H1 (cell line): ENCODE results near the gene TSTD2. TPM values are rescaled to one million over a fixed set of nuclear protein-coding genes. Genes with fewer than 3 reads are reported as not detected.

Experiments used
- CTBP2 ChIP-seq: IDR thresholded peaks from 2 replicates; pipeline ENCODE4 v1.7.0; 2011; ENCODE audit warnings: borderline replicate concordance, mild to moderate bottlenecking, moderate library complexity, mixed read lengths, low read length; ENCODE audit not compliant: insufficient read depth, insufficient read length
- HDAC6 ChIP-seq: IDR thresholded peaks from one replicate; pipeline ENCODE4 v1.7.1; 2012; ENCODE audit warnings: low read depth, mild to moderate bottlenecking, inconsistent platforms, low read length, moderate library complexity
- NANOG ChIP-seq: IDR thresholded peaks from 2 replicates; pipeline ENCODE4 v1.6.1; 2011; ENCODE audit warnings: low read length, low read depth, mild to moderate bottlenecking, inconsistent platforms; ENCODE audit not compliant: insufficient read depth, poor library complexity, severe bottlenecking
- POU5F1 ChIP-seq: IDR thresholded peaks from 2 replicates; pipeline ENCODE4 v1.6.1; 2011; ENCODE audit warnings: low read depth, mild to moderate bottlenecking, low read length, moderate library complexity
- SRF ChIP-seq: IDR thresholded peaks from 2 replicates; pipeline ENCODE4 v1.6.1; 2011; ENCODE audit warnings: mild to moderate bottlenecking, low read depth, low read length, moderate library complexity
- TBP ChIP-seq: IDR thresholded peaks from 2 replicates; pipeline ENCODE4 v1.6.1; 2011; ENCODE audit warnings: low read depth, low read length, improper control_type of control experiment
- ZNF274 ChIP-seq: IDR thresholded peaks from 2 replicates; pipeline ENCODE4 v1.7.0; 2012; ENCODE audit warnings: low read length, borderline replicate concordance; ENCODE audit errors: extremely low read depth
- polyA plus RNA-seq, 7 experiments: library from polyadenylated mRNA; depleted of rRNA in 3 of 7; stranded (reverse) in 5 of 7; unstranded in 2 of 7; fragments of >200 nt in 5 of 7; fragments of 200-250 nt in 2 of 7; gene quantifications; 1 replicate in 5 of 7; 2 replicates in 1 of 7; 4 replicates in 1 of 7; pipeline versions ENCODE4 v1.2.1 to v1.2.3, GENCODE V29; 2011 to 2013; ENCODE audit warnings: missing spikeins in 2 of 7, mixed read lengths in 2 of 7
- total RNA-seq: library from RNA; stranded (reverse); fragmentation: NEBNext Ultra II Directional; extraction: Animal tissue kit (Norgen Biotek cat#: 25700); gene quantifications from 2 replicates; pipeline ENCODE4 v1.2.1, GENCODE V29; 2021
- TF ChIP-seq, protein P1 (sequence below): IDR thresholded peaks from 2 replicates; pipeline ENCODE4 v1.6.1; 2012; ENCODE audit warnings: low read length, inconsistent platforms

Gene TSTD2
- total and polyA plus RNA-seq, 2 of the 8 experiments (the other 6 are each of a cell fraction or from before 2014, with no cell fraction given), result 16.1 to 17.5 TPM

DNA sequence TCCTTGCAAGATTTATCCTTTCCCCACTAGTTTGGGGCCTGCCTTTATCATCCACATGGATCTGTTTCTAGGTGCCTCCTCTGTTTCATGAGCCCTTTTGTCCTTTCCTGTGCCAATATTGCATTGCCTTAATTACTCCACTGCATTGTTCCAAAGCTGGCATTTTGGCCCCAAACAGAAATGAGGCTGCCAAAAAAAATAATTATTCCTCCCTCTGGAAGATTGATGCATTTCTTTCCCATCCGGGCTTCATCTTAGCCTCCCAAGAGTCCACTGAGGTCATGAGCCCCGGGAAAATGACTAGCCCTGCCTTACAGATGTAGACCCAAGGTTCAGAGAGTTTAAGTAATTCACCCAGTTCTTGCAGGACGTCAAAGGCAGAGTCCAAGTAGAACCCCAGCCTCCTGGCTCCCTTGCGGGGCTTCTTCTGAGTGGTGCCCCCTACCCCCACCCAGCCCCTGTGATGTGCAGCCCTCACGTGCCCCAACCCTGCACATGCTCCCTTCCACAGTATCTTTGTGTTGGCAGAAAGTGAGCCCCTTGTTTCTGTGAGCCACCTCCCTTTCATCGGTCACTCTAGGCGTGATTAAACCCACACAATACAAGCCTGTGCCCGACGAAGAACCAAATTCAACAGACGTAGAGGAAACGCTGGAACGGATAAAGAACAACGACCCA is 69.6 kb downstream of the TSTD2 start (continued):
- TF ChIP-seq POU5F1 (no peak), TBP (no peak), ZNF274 (no peak), NANOG (no peak), CTBP2 (no peak), SRF (no peak), HDAC6 (no peak)
- TF ChIP-seq, protein P1, sequence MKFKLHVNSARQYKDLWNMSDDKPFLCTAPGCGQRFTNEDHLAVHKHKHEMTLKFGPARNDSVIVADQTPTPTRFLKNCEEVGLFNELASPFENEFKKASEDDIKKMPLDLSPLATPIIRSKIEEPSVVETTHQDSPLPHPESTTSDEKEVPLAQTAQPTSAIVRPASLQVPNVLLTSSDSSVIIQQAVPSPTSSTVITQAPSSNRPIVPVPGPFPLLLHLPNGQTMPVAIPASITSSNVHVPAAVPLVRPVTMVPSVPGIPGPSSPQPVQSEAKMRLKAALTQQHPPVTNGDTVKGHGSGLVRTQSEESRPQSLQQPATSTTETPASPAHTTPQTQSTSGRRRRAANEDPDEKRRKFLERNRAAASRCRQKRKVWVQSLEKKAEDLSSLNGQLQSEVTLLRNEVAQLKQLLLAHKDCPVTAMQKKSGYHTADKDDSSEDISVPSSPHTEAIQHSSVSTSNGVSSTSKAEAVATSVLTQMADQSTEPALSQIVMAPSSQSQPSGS, result no peak
- TF ChIP-seq, all 59 proteins: peak for 0
